ENCODE results near the gene GPHN. TPM values are rescaled to one million over a fixed set of nuclear protein-coding genes. Genes with fewer than 3 reads are reported as not detected.

Gene GPHN
- total RNA-seq, 3 donors from 2014 or later: 32.8 to 57.0 (median 38.1) TPM

GRCh38 chr14:66965831-66966230, 457.9 kb downstream of the GPHN start:
- H3K4me3 ChIP-seq: no peak overlapping the region
- H3K4me1 ChIP-seq (ENCODE audit: low read depth): no peaks in the 10 kb centered on the region
- peaks cover under 1% of the 10 kb centered on the region for H3K9me3 ChIP-seq
- TF ChIP-seq CTCF (IDR thresholded peaks at IDR 0.05): no peak
- ATAC-seq: no peak
- H3K36me3 ChIP-seq (ENCODE audit: low read depth): no peaks in the 10 kb centered on the region
- no peak for DNase-seq
- intact Hi-C loops (cut with DNase I, micrococcal nuclease): no loop called here

GRCh38 chr14:66972469-66972868, 464.5 kb downstream of the GPHN start:
- Histone ChIP-seq H3K4me3 (no peak overlapping the region), H3K4me1 (ENCODE audit: low read depth) (no peaks in the 10 kb centered on the region), H3K9me3 (no peaks in the 10 kb centered on the region), H3K36me3 (ENCODE audit: low read depth) (no peaks in the 10 kb centered on the region)
- TF ChIP-seq CTCF (IDR thresholded peaks at IDR 0.05): no peak
- intact Hi-C loops (cut with DNase I, micrococcal nuclease): no loop called here
- DNase-seq (no peak), ATAC-seq (no peak)

GRCh38 chr14:66974397-66975025, 466.6 kb downstream of the GPHN start:
- Histone ChIP-seq H3K36me3 (ENCODE audit: low read depth) (no peaks in the 10 kb centered on the region), H3K4me1 (ENCODE audit: low read depth) (no peaks in the 10 kb centered on the region), H3K4me3 (no peak overlapping the region), H3K9me3 (no peaks in the 10 kb centered on the region)
- no peak for TF ChIP-seq CTCF (IDR thresholded peaks at IDR 0.05)
- no peak for ATAC-seq
- DNase-seq: no peak
- intact Hi-C loops (cut with DNase I, micrococcal nuclease): no loop called here

- no peaks in the 10 kb centered on the region for H3K36me3 ChIP-seq (ENCODE audit: low read depth)
- no peak for ATAC-seq
- intact Hi-C loops (cut with DNase I, micrococcal nuclease): no loop called here
- DNase-seq: no peak
- H3K9me3 ChIP-seq: no peaks in the 10 kb centered on the region
- no peak for TF ChIP-seq CTCF (IDR thresholded peaks at IDR 0.05)
- H3K4me3 ChIP-seq: no peak overlapping the region
- H3K4me1 ChIP-seq (ENCODE audit: low read depth): no peaks in the 10 kb centered on the region
Observed at GRCh38 chr14:66975251-66975650, 467.3 kb downstream of the GPHN start.

- no peak overlapping the region for H3K4me3 ChIP-seq
- no peaks in the 10 kb centered on the region for H3K4me1 ChIP-seq (ENCODE audit: low read depth)
- TF ChIP-seq CTCF (IDR thresholded peaks at IDR 0.05): no peak
- ATAC-seq (no peak), DNase-seq (no peak)
- intact Hi-C loops (cut with DNase I, micrococcal nuclease): no loop called here
- H3K36me3 ChIP-seq (ENCODE audit: low read depth): no peaks in the 10 kb centered on the region
- H3K9me3 ChIP-seq: no peaks in the 10 kb centered on the region
Observed at GRCh38 chr14:66979101-66979974, 471.4 kb downstream of the GPHN start.

All from mucosa of descending colon (tissue), 3 donors.